ENCODE results near the gene FBL.

GRCh38 chr19:39848392-39848791 lies 2.2 kb upstream of the FBL start:
- TF ChIP-seq CTCF (IDR thresholded peaks at IDR 0.05; ENCODE audit: low read depth, low read length, missing input control) = no peak
- TF ChIP-seq ZBTB33 (IDR thresholded peaks at IDR 0.05) = no peak
- TF ChIP-seq SP1 (IDR thresholded peaks at IDR 0.05) = no peak
- TF ChIP-seq REST (IDR thresholded peaks at IDR 0.05) = no peak
- TF ChIP-seq MAX (IDR thresholded peaks at IDR 0.05) = no peak
- TF ChIP-seq EGR1 (IDR thresholded peaks at IDR 0.05; ENCODE audit: low read depth in 2 of 2) = no peak
- TF ChIP-seq GABPA (IDR thresholded peaks at IDR 0.05 in 1 of 2, conservative IDR thresholded peaks at IDR 0.05 in 1 of 2) = no peak
- TF ChIP-seq JUND (IDR thresholded peaks at IDR 0.05) = no peak
- TF ChIP-seq YY1 (IDR thresholded peaks at IDR 0.05) = no peak

Data from liver (tissue), 3 donors.